ENCODE data around the gene NRIP1. TPM values are rescaled to one million over a fixed set of nuclear protein-coding genes. Genes with fewer than 3 reads are reported as not detected.

The NRIP1 gene
- total RNA-seq, 1 experiment from 2014 or later, result 10.4 TPM

DNA sequence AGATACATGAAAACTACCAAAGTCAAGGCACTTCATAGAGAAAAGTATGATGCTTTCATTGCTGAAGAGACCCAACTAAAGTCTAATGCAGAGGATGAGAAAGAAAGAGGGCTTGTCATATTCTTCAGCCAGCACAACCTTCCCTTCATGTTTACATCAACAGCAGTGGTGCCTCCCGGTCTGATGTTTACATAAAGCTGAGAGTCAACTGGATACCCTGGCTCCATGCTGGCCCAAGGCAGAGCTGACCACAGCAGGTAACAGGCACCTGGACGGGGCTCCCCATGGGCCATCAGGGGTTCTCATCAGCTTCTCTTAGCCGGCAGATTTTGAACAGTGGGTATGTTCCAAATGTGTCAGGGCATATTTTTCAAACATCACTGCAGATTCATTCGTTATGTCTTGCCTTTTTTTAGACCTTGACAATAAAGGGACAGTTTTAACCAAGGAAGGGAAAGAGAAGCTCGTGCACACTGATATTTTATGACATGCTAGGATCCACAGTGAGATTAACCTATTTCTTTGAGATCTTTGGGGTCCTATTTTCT lies 117.1 kb downstream of the NRIP1 start:
- Histone ChIP-seq H2AFZ (ENCODE audit: low read length) (no peak overlapping the region), H3K4me2 (ENCODE audit: insufficient read depth, insufficient read length, low read length) (no peak overlapping the region), H4K20me1 (ENCODE audit: control insufficient read depth, insufficient read depth, insufficient read length) (no peaks in the 10 kb centered on the region), H4K91ac (ENCODE audit: insufficient read length, low read depth, low read length) (no peak overlapping the region), H2BK12ac (ENCODE audit: insufficient read length, low read depth, low read length) (no peak overlapping the region), H4K8ac (replicated peaks; ENCODE audit: insufficient read length, low read depth, low read length) (no peak overlapping the region), H3K27ac (ENCODE audit: insufficient read length, low read depth, low read length) (no peak overlapping the region), H3K79me2 (ENCODE audit: insufficient read depth, low read length) (no peaks in the 10 kb centered on the region), H3K9me3 (ENCODE audit: control insufficient read depth, low read depth, low read length) (no peaks in the 10 kb centered on the region), H2AK5ac (ENCODE audit: insufficient read length, low read length) (no peak overlapping the region), H3K14ac (ENCODE audit: insufficient read depth, low read length) (no peak overlapping the region), H3K79me1 (ENCODE audit: insufficient read depth, low read depth, low read length, poor library complexity, severe bottlenecking) (no peaks in the 10 kb centered on the region), H3K56ac (ENCODE audit: insufficient read length, low read depth, low read length) (no peak overlapping the region), H3K9ac (ENCODE audit: extremely low read depth, insufficient read length, low read length) (no peak overlapping the region), H2BK5ac (ENCODE audit: insufficient read length, low read length) (no peak overlapping the region), H2BK20ac (ENCODE audit: low read depth, low read length, poor library complexity, severe bottlenecking) (no peak overlapping the region), H4K5ac (ENCODE audit: insufficient read length, low read depth, low read length) (no peak overlapping the region), H3K4me1 (ENCODE audit: insufficient read depth, low read length) (0 out of 2 replicates have a peak, but pooled peaks cover 2% of the 10 kb centered on the region), H3K4ac (ENCODE audit: low read depth, low read length) (no peak overlapping the region), H2BK15ac (ENCODE audit: low read depth, low read length) (no peak overlapping the region), H3K27me3 (ENCODE audit: insufficient read depth, low read length) (no peaks in the 10 kb centered on the region), H2BK120ac (ENCODE audit: low read depth, low read length, poor library complexity, severe bottlenecking) (no peak overlapping the region), H3K23me2 (ENCODE audit: insufficient read length, low read depth, low read length, poor library complexity, severe bottlenecking) (no peaks in the 10 kb centered on the region), H3K18ac (ENCODE audit: insufficient read length, low read depth, low read length) (no peak overlapping the region), H3T11ph (ENCODE audit: low read length) (no peak overlapping the region), H3K23ac (ENCODE audit: insufficient read length, low read depth, low read length) (no peak overlapping the region)
- TF ChIP-seq, protein P1, sequence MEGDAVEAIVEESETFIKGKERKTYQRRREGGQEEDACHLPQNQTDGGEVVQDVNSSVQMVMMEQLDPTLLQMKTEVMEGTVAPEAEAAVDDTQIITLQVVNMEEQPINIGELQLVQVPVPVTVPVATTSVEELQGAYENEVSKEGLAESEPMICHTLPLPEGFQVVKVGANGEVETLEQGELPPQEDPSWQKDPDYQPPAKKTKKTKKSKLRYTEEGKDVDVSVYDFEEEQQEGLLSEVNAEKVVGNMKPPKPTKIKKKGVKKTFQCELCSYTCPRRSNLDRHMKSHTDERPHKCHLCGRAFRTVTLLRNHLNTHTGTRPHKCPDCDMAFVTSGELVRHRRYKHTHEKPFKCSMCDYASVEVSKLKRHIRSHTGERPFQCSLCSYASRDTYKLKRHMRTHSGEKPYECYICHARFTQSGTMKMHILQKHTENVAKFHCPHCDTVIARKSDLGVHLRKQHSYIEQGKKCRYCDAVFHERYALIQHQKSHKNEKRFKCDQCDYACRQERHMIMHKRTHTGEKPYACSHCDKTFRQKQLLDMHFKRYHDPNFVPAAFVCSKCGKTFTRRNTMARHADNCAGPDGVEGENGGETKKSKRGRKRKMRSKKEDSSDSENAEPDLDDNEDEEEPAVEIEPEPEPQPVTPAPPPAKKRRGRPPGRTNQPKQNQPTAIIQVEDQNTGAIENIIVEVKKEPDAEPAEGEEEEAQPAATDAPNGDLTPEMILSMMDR (conservative IDR thresholded peaks at IDR 0.05), result no peak
- H3K9me3 Mint-ChIP-seq, result peaks cover 4 to 6% of the 10 kb centered on the region in 2 experiments
- no CpG with 5 or more reads among the region's 5 CpGs for WGBS (ENCODE audit: extremely low coverage, insufficient read length, low lambda C conversion rate)
- DNase-seq, result no peak
- H3K27ac Mint-ChIP-seq, result peak overlapping the region in 1 of 3 experiments; percentile 33; a peak in 1 of 7 replicates
- no peaks in the 10 kb centered on the region for H3K27me3 Mint-ChIP-seq (ENCODE audit: low read depth)
- no peak overlapping the region for H3K4me3 Mint-ChIP-seq
- H3K4me1 Mint-ChIP-seq, result peaks cover 21 to 25% of the 10 kb centered on the region in 2 experiments
- peaks cover 3 to 14% (median 4%) of the 10 kb centered on the region in 3 experiments; a peak in 5 of 7 replicates for H3K36me3 Mint-ChIP-seq (ENCODE audit: insufficient read depth in 1 of 3, low read depth in 3 of 3)
